Hematopoietic multipotent progenitor cell treated with erythropoietin and hydrocortisone succinate and interleukin-3 and kit ligand, for 4 days (in vitro differentiated cells): ENCODE results near the gene LTBP4.
"Not testable (repeated sequence)": the region's sequence is repeated elsewhere in the genome, so short reads cannot be mapped to it uniquely, and the experiment has no call there.

Experiments used
- DNase-seq: peaks from one replicate; pipeline ENCODE4 v3.0.0-alpha.2; 2015

LTBP4 gene

GRCh38 chr19:40601134-40601974, at the start of gene LTBP4:
TSS of gene LTBP4 (plus strand) at chr19:40601369. CDS start at chr19:40601388, 19 bp downstream.
- DNase-seq, result peak; percentile 64

DNA sequence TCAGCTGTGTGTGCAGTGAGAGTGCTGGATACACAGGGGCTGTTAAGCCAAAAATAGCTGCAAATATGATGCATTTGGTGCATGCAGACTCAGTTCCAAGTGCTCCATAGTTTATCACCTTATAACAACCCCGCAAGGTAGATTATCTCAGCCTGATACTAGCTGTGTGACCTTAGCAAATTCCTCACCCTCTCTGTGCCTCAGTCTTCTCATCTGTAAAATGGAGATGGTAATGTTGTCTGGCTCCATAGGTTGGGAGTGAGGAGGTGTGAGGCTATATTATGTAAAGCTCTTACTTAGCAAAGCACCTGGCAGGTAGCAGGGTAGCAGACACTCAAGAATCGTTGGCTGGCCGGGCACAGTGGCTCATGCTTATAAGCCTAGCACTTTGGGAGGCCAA, 48.3 kb upstream of the LTBP4 start:
- no peak for DNase-seq

DNA sequence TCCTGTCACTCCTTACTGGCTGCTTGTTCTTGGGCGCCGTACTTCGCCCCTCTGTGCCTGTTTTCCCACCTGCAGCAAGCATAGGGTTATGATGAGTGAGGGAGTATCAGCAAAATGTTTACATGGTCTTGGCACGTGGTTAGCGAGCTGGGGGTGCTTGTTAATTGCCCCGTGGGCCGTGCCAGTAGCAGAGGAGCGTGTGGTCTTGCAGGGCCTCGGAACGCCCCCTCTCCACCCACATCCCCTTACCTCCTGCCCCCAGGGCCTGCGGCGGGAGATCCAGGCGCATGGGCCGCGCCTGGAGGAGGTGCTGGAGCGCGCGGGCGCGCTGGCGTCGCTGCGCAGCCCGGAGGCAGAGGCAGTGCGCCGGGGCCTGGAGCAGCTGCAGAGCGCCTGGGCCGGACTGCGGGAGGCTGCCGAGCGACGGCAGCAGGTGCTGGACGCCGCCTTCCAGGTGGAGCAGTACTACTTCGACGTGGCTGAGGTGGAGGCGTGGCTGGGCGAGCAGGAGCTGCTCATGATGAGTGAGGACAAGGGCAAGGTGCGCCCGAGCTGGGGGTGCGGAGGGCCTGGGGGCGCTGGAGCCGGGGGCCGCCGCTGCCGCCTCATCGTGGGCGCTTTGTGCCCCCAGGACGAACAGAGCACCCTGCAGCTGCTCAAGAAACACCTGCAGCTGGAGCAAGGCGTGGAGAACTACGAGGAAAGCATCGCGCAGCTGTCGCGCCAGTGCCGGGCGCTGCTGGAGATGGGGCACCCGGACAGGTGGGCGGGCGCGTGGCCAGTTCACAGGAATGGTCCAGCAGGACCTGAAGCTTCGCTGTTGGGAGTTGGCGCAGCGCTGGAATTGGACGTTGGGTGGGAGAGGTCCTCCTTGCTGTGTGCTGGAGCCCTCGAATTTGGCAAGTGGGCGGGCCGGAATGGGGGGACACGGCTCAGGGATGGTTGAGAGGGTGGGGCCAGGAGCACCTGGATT, 47.0 kb upstream of the LTBP4 start:
- DNase-seq, result no peak

DNA sequence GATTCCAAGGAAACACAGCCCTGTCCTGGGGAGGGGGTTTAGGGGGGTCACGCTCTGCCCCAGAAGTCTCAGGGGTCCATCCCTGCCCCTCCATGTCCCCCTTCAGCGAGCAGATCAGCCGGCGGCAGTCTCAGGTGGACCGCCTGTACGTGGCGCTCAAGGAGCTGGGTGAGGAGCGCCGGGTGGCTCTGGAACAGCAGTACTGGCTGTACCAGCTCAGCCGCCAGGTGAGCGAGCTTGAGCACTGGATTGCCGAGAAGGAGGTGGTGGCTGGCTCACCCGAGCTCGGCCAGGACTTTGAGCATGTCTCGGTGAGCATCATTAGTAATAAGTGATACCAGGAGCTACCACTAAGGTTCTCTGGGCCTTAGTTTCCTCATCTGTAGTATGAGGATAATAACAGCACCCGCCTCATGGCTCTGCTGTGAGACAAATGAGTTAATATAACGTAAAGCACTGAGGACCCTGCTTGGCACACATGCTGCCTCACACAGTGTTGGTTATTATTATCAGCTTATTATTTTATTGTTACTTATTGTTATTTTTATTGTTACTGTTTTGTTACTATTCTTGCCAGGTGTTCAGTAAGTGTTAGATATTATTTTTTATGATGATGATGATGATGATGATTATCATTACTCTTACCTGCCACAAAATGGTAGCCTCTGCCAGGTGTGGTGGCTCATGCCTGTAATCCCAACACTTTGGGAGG, 45.0 kb upstream of the LTBP4 start:
- no peak for DNase-seq

DNA sequence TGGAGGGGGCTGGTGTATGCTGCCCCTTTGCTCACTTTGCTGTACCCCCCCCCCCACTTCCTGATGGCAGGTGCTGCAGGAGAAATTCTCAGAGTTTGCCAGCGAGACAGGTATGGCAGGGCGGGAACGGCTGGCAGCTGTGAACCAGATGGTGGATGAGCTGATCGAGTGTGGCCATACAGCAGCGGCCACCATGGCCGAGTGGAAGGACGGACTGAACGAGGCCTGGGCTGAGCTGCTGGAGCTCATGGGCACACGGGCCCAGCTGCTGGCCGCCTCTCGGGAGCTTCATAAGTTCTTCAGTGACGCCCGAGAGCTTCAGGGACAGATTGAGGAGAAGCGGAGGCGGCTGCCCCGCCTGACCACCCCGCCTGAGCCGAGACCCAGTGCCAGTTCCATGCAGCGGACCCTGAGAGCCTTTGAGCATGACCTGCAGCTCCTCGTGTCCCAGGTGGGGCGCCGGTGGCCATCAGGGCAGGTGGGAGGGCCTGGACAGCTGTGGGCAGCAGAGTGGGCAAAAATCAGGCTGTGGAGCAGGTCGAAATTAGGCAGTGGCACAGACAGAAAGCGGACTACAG, 44.1 kb upstream of the LTBP4 start:
- DNase-seq, result no peak

- DNase-seq, result no peak
These were observed 41.8 kb upstream of the LTBP4 start for GRCh38 chr19:40559394-40559793.

DNA sequence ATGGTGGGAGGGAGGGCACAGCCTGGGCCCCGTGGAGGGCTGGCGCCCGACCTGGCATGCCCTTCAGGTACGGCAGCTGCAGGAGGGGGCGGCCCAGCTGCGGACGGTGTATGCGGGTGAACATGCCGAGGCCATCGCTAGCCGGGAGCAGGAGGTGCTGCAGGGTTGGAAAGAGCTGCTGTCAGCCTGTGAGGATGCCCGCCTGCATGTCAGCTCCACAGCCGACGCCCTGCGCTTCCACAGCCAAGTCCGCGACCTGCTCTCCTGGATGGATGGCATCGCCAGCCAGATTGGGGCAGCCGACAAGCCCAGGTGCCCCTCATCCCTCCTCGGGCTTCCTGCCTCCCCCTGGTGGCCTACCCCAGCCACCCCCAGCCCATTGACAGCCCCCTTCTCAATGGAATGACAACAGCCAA, 41.1 kb upstream of the LTBP4 start:
- DNase-seq, result no peak

- peak; percentile 38 for DNase-seq
These were observed 39.2 kb upstream of the LTBP4 start for GRCh38 chr19:40561947-40562346.

DNA sequence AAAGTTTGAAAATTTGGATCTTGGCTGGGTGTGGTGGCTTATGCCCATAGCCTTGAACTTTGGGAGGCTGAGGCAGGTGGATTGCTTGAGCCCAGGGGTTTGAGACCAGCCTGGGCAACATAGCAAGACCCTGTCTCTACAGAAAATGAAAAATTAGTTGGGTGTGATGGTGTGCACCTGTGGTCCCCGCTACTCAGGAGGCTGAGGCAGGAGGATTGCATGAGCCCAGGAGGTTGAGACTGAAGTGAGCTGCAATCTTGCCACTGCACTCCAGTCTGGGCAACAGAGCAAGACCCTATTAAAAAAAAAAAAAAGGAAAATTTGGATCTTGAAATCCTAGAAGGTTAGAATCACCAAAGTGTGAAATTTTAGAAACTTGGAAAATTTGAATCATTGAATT, 36.6 kb upstream of the LTBP4 start:
- DNase-seq, result not testable (repeated sequence)

DNA sequence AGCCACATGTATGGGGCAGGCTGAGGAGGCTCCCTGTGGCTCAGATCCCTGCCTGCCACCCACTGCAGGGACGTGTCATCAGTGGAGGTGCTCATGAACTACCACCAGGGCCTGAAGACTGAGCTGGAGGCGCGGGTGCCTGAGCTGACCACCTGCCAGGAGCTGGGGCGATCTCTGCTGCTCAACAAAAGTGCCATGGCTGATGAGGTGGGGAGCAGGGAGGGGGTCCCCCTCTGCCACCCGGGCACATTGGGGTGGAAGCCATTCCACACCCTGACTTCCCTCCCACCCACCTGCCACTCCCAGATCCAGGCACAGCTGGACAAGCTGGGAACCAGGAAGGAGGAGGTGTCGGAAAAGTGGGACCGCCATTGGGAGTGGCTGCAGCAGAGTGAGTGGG, 35.8 kb upstream of the LTBP4 start:
- DNase-seq, result no peak

GRCh38 chr19:40565910-40566495, 35.2 kb upstream of the LTBP4 start:
- no peak for DNase-seq

DNA sequence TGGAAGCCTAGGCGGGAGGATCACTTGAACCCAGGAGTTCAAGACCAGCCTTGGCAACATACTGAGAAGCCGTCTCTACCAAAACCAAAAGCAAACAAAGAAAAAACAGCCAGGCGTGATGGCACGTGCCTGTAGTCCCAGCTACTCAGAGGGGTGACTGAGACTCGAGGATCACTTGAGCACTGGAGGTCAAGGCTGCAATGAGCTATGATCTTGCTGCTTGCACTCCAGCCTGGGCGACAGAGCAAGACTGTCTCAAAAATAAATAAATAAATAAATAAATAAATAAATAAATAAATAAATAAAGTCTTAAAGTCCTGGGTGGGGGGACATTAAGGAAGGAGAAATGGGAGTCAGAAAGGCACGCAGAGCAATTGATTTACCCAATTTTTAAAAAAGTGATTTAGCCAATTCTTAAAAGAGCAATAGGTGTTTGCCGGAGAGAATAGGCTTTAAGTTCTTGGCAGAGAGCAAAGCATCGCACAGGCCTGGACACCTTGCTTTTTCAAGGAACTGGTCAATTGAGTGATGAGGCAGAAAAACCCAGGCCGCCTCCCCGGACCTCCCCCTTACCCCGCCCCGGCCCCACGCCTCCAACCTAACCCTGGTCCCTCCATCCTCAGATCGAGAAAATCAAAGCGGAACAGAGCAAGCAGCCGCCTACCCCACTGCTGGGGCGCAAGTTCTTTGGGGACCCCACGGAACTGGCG, 34.0 kb upstream of the LTBP4 start:
- no peak for DNase-seq

DNA sequence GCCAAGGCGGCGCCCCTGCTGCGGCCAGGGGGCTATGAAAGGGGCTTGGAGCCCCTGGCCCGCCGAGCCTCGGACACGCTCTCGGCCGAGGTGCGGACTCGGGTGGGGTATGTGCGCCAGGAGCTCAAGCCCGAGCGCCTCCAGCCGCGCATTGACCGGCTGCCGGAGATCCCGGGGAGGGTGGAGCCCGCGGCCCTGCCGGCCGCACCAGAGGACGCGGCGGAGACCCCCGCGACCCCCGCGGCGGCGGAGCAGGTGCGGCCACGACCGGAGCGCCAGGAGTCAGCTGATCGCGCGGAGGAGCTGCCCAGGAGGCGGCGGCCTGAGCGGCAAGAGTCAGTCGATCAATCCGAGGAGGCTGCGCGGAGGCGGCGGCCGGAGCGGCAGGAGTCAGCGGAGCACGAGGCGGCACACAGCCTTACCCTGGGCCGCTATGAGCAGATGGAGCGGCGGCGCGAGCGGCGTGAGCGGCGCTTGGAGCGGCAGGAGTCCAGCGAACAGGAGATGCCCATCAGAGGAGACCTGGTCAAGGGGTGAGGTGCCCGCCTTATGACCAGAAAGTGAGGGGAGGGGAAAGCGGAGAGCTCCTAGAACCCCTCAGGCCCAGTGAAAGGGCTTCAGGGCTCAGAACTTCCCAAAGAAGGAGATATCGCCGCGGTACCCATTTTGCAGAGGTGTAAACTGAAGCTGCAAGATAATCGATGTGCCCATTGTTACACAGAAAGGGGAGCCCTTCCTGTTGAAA, 33.2 kb upstream of the LTBP4 start:
- no peak for DNase-seq

GRCh38 chr19:40570313-40571004, 30.7 kb upstream of the LTBP4 start:
- peak; percentile 100 for DNase-seq

GRCh38 chr19:40571005-40571318, 30.2 kb upstream of the LTBP4 start:
- no peak for DNase-seq

GRCh38 chr19:40571831-40572495, 29.2 kb upstream of the LTBP4 start:
- DNase-seq, result no peak

DNA sequence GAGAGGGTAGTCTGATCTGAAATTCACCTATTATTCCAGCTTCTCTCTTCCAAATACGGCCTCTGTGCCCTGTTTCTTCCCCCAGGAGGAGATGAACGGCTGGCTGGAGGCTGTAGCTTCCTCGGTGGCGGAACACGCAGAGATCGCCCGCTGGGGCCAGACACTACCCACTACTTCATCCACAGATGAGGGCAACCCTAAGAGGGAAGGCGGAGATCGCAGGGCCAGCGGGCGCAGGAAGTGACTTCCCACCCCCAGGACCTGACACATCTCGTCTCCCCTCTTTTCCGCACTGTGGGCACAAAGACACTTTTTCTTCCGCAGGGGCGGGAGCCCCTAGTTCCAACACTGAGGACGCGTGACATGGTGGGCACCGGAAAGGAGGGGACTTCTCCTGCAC, 25.8 kb upstream of the LTBP4 start:
- no peak for DNase-seq

DNA sequence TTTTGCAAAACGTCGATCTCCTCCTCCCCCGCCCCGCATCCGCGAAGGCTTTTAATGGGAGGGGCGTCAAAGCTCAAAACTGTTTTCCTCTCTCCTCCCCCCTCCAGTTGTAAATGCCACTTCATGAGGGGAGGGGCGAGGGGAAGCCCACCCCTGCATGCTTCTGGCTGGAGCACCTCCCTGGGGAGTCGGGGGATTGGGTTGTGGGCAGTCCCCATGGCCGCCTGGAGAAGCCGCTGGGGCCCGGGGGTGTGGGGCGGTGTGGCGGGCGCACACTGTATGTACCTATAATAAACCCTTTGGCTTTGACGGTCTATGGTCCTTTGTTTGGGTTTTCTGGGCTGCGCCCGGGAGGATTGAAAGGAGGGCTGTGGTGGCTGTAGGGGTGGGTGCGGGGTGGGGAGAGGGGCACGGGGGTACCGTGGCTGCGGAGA, 25.0 kb upstream of the LTBP4 start:
- DNase-seq, result no peak

DNA sequence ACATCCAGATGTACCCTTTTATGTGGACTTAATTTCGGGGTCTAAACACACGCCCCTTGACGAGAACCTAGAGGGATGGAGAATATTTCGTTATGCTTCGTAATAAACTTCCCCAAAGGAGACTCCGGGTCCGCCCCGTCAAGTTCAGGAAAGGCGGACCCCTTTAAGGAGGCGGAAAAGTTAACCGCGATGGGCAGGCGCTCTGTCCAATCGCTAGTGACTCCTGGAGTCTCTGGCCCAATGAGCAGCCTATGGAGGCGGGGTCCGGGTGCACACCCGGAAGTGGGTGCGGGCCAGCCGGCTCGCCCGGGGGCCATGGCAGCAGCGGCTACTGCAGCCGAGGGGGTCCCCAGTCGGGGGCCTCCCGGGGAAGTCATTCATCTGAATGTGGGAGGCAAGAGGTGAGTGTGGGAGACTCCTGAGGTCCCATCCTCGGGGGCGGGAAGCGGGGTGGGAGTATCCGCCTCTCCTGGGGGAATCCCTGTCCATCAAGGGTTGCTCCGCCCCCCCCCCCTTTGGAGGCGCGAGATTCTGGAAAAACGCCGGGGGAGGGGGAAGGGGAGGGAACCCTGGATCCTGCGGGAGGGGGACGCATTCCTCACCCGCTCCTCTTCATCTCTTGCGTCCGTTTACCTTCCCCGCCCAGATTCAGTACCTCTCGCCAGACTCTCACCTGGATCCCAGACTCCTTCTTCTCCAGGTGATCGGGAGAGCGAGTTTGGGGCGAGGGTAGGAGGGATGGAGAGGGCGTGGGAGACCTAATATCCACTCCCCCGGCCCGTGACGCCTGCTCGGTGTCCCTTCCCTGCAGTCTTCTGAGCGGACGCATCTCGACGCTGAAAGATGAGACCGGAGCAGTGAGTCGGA, 24.4 kb upstream of the LTBP4 start, which contains the start of gene SHKBP1:
SHKBP1 (plus strand) TSS at position 289 of the 867 bp plus-strand sequence; CDS start at position 316, 27 bp downstream.
- peak; percentile 98 for DNase-seq
